Uterus (tissue), 2 donors: Measurements from ENCODE around the gene ZDHHC9.

ENCODE experiments used
- POLR2A ChIP-seq, 2 donors: fragments of 450-650 bp; IDR thresholded peaks; one replicate each; pipeline ENCODE4 v1.6.1; 2016; ENCODE audit warnings: antibody characterized with exemption in 2 of 2, mild to moderate bottlenecking in 1 of 2, moderate library complexity in 1 of 2
- TF ChIP-seq, protein P1 (sequence below), 4 experiments: fragments of 200-600 bp in 2 of 4; fragments of 450-650 bp in 2 of 4; sonication (generic) in 2 of 4; IDR thresholded peaks; one replicate each; pipeline ENCODE4 v1.5.1; 2016 to 2019; ENCODE audit warnings: antibody characterized with exemption in 4 of 4, mild to moderate bottlenecking in 2 of 4, moderate library complexity in 1 of 4

DNA sequence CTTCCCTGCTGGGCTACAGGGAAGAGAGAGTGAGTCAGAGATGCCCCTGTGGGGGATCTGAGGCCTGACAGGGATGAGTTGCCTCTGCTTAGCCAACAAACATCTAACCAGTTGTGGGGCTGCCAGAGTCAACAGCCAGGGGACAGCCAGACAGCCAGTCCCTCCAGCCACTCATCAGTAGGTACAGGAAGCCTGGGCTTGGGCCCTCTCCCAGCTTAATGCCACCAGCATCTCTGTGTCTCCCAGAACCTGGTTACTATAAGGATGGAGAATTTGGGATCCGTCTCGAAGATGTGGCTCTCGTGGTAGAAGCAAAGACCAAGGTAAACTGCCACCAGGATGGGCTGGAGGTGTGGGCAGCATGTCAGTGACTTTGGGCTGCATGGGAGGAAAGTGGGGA lies 81.2 kb downstream of the ZDHHC9 start:
- no peak for TF ChIP-seq POLR2A (IDR thresholded peaks at IDR 0.05)
- TF ChIP-seq, protein P1, sequence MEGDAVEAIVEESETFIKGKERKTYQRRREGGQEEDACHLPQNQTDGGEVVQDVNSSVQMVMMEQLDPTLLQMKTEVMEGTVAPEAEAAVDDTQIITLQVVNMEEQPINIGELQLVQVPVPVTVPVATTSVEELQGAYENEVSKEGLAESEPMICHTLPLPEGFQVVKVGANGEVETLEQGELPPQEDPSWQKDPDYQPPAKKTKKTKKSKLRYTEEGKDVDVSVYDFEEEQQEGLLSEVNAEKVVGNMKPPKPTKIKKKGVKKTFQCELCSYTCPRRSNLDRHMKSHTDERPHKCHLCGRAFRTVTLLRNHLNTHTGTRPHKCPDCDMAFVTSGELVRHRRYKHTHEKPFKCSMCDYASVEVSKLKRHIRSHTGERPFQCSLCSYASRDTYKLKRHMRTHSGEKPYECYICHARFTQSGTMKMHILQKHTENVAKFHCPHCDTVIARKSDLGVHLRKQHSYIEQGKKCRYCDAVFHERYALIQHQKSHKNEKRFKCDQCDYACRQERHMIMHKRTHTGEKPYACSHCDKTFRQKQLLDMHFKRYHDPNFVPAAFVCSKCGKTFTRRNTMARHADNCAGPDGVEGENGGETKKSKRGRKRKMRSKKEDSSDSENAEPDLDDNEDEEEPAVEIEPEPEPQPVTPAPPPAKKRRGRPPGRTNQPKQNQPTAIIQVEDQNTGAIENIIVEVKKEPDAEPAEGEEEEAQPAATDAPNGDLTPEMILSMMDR (IDR thresholded peaks at IDR 0.05): no peak
